T-helper 22 cell (primary cell): ENCODE data around the gene ACAT2.
A peak's percentile ranks its signal among the peaks of the same experiment; 100 is the strongest.
"Not testable (repeated sequence)": the region's sequence is repeated elsewhere in the genome, so short reads cannot be mapped to it uniquely, and the experiment has no call there.

Experiments
- DNase-seq: peaks from one replicate; pipeline ENCODE4 v3.0.0-alpha.2; 2020; ENCODE audit warnings: low read depth

Gene ACAT2

DNA sequence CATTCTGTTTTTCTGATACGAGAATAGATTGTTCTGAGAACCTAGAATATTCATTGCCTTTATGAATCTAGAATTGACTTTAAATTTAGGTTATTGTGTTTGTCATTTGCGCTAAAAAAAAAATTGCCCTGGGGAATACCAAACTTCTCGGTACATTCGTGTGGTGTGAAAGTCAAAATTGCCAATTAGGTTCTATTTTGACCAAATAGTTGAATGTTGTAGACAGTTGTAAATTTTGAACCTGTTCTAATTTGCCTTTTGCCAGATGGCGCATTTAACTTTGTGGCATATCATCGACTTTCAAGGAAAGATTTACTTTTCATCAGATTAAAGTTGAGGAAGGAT lies 31.5 kb upstream of the ACAT2 start:
- no peak for DNase-seq

DNA sequence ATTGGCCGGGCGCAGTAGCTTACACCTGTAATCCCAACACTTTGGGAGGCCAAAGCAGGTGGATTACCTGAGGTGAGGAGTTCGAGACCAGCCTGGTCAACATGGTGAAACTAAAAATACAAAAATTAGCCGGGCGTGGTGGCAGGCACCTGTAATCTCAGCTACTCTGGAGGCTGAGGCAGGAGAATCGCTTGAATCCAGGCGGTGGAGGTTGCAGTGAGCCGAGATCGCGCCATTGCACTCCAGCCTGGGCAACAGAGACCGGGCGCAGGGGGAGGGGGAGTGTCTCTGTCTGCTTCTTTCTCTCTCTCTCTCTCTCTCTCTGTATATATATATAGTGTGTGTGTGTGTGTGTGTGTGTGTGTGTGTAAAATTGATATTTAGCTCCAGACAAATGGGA lies 29.3 kb upstream of the ACAT2 start:
- DNase-seq = not testable (repeated sequence)

DNA sequence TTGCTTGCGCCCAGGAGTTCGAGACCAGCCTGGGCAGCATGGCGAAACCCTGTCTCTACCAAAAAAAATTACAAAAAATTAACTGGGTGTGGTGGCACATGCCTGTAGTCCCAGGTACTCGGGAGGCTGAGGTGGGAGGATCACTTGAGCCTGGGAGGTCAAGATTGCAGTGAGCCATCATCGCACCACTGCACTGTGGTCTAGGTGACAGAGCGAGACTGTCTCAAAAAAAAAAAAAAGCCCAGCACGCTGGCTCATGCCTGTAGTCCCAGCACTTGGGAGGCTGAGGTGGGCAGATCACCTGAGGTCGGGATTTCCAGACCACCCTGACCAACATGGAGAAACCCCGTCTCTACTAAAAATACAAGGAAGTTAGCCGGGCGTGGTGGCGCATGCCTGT lies 28.4 kb upstream of the ACAT2 start:
- DNase-seq = not testable (repeated sequence)

DNA sequence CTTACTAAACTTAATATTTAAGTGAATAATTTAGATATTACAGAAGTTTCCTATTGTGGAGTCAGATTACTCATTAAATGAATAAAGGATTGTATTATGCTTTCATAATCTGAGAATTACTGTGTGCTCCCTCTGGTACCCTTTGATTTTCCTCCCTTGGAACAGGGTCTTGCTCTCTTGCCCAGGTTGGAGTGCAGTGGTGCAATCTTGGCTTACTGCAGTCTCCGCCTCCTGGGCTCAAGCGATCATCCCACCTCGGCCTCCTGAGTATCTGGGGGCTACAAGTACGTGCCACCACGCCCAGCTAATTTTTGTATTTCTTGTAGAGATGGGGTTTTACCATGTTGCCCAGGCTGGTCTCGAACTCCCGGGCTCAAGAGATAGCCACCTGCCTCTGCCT lies 24.9 kb upstream of the ACAT2 start:
- no peak for DNase-seq

DNA sequence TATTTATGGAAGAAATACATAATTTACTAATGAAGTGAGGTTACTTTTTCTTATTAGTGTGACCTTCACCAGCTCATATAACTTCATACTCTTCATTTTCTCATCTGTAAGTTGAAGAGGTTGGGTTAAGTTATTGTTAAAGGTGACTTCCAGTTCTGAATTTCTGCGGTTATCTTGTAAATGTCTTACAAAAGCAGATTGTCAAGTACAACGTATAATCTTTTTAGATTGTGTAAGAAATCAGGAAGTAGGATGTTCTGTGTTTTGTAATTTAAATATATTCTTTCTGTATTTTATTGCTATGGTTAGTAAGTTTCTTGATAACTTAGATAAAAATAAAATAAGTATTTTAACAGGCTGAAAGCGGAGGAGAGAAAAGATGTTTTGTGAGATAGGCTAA lies 22.5 kb upstream of the ACAT2 start:
- DNase-seq = no peak

DNA sequence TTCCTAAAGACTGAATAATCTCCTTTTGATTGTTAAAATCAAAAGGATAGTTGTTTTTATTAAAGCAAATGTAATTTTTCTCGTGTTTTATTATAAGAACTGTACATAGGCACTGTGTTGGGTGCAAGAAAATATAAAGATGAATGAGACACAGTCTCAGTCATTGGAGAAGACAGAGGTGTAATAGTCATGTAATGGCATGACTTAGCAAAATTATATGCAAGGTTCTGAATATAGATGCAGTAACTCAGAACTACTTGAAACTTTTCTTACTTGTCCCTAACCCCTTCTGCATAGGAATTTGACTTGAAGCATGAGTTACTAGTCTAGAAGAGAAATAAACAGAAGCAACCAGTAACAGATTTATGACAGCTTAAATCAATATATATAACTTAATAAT lies 19.7 kb upstream of the ACAT2 start:
- no peak for DNase-seq

DNA sequence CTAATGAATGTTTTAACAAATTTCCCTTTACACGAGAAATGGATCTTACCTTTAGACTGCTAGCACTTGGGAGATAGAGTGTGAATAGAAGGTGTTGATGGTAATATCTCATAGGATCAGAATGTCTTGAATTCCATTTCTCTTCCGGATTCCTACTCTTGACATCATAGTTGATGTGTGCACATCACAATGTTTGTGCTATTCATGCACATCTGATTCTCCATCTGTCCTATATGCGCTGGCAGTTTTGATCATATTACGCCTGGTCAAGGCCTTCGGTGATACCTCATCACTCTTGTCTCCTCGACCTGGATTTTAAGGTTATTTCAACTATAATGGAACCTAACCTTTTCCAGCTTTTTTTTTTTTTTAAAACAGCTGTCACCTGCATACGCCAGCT lies 16.8 kb upstream of the ACAT2 start:
- DNase-seq = no peak

DNA sequence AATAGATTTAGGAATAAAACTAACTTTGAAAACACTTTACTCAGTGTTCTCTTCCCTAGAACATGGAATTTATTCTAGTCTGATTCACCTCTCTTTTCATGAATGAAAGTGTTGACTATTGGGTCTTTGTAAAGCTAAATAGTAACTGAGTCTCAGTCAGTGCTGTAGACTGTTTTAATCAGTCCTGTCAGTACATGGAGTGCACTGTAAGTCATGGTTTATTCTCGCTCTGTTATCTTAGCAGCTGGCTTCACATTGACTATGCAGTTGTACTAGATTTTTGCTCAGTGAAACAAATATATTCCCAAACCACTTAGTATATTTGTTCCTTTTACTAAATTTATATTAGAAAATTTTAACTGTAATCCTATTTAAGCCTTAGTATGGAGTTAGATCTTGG lies 15.1 kb upstream of the ACAT2 start:
- DNase-seq = no peak

DNA sequence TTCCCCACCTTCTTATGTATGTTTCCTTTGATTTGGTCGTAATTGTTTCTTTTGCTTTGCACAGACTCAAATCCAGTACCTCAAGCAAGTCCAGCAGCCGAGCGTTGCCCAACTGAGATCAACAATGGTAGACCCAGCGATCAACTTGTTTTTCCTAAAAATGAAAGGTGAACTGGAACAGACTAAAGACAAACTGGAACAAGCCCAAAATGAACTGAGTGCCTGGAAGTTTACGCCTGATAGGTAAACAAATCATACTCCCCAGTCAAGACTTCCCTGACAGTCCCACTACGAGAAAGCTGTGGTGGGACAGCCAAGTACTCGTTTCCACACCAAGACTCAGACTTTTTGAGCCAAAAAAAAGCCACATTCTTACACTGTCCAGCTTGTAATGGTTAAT lies 13.7 kb upstream of the ACAT2 start:
- DNase-seq = not testable (repeated sequence)

DNA sequence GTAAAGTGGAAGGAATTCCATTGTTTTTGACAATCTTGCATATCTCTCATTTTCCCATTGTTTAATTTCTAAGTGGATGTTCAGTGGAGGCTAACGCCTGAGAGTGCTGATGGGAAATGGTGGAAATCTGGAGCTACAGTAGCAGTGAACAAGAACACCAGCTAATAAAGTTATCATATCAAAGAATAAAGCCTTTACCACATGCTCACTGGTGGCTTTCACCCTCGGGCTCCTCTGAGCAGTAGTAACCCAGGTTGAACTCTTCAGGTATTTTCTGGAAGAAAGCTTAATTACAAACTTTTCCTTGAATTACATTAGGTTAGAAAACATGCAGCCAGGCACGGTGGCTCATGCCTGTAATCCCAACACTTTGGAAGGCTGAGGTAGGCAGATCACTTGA lies 10.4 kb upstream of the ACAT2 start:
- no peak for DNase-seq

DNA sequence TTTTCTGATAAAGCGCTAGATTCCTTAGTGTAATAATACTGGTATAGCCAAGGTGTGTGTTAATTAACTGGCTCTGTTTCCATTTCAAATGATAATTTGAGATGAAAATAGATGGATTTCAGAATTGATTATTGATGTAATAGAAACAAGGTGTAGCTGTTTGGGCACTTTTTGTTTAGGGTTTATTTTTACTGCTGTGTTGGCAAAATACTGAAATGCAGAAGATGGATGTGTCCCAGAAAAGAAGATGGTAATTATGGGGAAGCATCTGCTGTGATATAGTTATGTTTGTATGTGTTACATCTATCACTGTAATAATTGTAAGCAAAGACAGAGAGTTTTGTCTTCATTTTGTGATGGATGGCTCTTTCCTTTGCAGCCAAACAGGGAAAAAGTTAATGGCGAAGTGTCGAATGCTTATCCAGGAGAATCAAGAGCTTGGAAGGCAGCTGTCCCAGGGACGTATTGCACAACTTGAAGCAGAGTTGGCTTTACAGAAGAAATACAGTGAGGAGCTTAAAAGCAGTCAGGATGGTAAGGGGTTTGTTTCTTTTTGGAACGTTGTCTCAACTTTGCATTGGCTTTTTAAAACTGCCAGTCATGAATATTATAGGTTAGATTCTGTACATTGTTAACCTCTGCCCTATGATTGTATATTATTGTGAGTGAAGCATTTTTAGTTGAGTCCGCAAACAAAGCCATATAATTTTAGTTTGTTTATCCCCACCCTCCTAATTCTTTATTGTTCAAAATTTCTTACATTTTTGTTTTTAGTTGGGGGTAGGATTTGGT lies 8.6 kb upstream of the ACAT2 start:
- DNase-seq = no peak

DNA sequence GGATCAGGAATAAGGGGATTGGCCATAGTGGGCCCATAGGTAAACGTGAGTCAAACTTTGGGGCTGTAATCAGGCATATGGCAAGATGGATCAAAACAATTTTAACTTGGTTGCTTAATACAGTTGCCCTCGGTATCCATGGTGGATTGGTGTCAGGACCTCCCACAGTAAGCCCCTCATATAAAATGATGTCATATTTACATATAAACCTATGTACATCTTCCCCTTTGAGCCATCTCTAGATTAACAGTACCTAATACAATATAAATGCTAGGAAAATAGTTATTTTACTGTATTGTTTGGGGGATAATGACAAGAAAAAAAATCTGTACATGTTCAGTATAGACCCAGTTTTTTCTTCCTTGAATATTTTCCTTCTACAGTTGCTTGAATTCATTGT lies 7.4 kb upstream of the ACAT2 start:
- DNase-seq = no peak

DNA sequence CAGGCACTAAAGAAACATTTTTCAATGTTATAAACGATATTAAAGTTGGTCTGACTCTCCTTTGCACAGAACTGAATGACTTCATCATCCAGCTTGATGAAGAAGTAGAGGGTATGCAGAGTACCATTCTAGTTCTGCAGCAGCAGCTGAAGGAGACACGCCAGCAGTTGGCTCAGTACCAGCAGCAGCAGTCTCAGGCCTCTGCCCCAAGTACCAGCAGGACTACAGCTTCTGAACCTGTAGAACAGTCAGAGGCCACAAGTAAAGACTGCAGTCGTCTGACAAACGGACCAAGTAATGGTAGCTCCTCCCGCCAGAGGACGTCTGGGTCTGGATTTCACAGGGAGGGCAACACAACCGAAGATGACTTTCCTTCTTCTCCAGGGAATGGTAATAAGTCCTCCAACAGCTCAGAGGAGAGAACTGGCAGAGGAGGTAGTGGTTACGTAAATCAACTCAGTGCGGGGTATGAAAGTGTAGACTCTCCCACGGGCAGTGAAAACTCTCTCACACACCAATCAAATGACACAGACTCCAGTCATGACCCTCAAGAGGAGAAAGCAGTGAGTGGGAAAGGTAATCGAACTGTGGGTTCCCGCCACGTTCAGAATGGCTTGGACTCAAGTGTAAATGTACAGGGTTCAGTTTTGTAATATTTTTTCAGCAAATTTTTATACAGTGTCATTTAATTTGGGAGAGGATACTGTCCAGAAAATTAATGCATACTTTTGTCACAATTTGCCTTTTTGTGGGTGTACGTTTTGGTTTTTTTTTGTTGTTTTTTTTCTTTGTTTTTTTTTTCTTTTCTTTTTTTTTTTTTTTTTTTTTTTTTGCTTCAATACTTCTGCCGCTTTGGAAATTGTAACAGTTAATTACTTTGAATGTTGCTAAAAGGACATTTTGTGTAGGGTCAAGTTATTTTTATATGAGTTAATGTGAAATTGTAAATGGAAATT lies 6.6 kb upstream of the ACAT2 start:
- no peak for DNase-seq

DNA sequence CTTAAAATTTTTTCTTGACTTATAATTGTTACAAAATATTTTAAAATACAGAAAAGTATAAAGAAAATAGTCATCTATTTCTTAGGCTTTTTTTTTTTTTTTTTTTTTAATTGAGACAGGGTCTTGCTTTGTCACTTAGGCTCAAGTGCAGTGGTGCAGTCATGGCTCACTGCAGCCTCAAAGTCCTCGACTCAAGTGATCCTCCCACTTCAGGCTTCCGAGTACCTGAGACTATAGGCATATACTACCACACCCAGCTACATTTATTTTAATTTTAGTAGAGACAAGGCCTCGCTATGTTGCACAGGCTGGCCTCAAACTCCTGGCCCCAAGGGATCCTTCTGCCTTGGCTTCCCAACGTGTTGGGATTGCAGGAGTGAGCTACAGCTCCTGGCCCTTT lies 5.3 kb upstream of the ACAT2 start:
- no peak for DNase-seq

DNA sequence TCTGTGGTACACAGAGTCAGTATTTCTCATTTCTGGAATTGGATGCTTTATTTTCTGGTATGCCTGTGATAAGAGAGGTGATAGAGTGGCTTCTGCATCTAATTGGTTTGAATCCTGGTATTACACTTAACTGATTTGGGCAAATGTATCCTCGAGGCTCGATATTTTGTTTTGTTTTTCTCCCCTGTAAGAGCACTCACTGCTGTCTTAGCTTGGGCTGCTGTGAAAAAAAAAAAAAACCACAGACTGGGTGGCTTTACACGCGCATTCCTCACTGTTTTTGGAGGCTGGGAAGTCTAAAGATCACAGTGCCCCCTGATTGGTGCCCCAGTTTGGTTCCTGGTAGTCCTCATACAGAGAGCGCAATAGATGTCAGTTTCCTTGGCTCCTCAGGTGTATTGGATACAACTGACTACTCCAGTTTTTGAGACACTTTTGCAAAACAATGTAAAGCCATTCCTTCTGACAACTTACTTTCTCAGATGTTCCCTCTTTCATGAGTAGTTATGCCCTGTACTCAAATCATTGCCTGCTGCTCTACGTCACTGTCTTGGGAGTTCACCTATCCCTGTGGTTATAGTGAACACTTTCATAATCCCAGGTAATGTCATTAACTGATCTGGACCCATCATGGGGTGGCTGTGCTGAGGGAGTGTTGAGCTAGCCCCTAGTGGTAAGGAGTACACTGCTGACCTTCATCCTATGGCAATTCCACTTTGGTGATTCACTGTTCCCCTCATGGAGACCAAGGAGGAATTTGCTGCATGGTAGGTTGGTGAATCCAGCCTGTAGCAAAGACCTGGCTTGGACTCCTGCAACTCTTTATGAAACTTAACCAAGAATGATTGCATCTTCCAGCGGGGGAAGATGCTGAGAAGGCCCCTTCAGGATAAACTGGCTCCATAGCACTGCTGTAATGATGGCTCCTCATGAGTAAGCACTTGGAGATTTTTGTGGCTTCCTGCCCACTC lies 3.5 kb upstream of the ACAT2 start:
- DNase-seq = no peak

DNA sequence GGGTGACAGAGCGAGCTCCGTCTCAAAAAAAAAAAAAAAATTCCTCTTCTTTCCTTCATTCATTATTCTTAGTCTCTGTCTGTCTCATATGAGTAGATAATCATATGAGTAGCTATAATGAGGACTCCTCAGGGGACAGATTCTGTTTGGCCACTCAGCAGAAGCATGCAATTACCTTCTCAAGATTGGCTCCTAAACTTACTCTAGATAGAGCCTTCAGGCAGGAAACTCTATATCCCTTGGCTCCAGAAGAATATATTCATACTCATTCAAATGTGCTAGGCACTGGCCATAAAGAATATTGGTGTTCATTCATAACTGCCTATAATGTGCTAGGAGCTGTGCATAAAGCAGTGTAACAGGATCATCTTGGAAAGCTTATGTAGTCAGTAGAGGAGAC lies 2.2 kb upstream of the ACAT2 start:
- DNase-seq = no peak

DNA sequence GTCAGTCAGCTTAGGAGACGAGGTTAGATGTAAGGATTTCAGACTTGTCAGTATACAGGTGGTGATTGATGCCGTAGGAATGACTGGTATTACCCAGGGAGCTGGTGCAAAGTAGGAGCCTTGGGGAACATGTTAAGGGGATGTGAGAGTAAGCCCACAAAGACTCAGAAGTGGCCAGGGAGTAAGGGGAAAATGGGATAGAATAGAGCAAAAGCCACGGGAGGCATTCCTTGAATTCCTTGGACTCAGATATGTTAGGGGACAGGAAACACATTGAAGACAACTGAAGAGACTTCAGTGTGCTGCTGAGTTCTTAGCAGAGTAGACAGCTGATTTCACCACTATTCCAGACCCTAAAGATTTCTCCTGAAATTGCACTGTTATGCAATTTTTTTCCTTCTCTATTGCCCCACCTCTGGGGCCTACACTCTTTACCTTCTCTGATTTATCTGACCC lies 1.2 kb upstream of the ACAT2 start:
- DNase-seq = no peak

DNA sequence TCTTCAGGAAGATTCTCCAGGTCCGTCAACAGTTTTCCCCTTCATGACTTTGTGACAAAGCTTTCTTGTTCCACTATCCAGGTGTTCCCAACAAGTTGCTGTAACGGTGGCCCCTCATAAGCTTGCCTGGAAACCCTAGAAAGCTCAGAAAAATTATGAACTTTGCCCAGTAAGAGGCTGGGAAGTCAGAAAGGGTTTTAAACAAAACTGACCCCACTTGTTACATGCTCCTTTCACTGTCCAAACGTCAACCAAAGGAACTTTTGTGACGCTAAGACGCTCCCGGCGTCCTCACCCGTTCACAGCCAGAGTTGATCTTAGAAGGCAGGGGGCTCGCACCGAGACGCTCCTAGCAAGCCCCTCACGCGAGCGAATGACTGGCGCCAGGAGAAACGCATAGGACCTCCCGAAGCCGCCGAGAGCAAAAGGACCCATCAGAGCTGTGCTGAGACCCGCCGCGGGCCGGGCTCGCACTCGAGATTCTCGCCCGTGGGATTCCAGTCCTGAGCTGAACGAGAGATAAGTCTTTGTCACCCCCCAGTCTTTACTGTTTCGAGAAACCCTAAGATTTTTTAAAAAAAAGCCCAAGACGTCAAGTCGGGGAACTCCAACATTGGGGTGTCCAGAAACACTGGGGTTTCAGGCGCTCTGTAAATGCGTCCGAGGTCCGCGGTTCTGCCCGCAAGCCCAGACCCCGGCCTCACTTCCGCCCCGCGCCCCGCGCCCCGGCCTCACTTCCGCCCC lies 544 bp upstream of the ACAT2 start:
- no peak for DNase-seq

DNA sequence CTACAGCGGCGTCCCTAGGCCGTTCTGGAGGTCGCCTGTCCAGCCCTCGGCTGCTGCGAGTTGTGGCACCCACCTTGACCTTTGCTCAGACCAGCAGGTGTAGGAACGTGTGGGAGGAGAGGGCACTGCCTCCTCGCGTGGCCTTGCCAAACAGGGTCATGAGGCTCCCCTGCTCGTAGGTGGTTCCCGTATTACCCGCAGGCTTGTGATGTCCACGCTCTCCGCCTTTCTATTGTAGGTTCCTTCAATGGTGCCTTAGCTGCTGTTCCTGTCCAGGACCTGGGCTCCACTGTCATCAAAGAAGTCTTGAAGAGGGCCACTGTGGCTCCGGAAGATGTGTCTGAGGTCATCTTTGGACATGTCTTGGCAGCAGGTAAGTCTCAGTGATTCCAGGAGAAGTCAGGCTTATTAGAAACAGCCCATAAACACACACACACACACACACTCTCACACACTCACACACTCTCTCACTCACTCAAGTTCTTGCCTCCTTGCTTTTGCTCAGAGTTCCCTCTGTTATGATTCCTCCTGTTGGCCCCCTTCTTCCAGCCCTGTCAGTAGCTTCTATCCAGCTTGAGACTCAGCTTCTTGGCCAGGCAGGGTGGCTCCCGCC lies 942 bp downstream of the ACAT2 start:
- DNase-seq = peak; percentile 14

DNA sequence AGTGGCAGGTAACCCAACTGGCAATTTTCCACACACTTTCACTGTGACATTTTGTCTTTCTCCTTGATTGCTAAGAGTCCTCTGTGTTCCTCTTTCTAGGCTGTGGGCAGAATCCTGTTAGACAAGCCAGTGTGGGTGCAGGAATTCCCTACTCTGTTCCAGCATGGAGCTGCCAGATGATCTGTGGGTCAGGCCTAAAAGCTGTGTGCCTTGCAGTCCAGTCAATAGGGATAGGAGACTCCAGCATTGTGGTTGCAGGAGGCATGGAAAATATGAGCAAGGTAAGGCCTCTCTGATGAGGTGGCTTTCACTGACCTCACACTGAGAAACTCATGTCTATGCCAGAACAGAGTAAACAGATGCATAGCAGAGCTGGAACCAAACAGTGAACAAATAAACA lies 5.1 kb downstream of the ACAT2 start:
- no peak for DNase-seq

DNA sequence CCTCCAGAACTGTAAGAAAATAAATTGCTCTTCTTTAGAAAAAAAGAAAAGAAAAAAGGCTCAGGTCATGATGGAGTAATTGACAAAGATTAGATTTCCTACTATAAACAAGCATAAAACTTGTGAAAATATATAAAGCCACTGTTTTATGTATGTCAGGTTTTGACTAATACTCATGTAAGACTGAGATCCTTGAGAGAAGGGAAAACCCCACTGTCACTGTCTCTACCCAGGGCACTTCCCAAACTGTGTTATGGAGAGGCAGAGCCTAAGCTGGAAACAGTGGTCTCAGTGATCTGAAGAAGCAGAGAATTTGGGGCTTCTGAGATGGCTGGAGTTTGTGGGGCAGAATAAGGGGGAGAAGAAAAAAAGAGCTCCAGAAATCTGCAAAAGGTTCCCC lies 7.6 kb downstream of the ACAT2 start:
- no peak for DNase-seq
